OCI-M2 (cell line): Measurements from ENCODE around the gene CRACR2A.

Experiments
- DNase-seq: peaks from one replicate; lab custom pipeline; 2025; ENCODE audit not compliant: unreplicated experiment; lab: John Stamatoyannopoulos, UW

The CRACR2A gene

DNA sequence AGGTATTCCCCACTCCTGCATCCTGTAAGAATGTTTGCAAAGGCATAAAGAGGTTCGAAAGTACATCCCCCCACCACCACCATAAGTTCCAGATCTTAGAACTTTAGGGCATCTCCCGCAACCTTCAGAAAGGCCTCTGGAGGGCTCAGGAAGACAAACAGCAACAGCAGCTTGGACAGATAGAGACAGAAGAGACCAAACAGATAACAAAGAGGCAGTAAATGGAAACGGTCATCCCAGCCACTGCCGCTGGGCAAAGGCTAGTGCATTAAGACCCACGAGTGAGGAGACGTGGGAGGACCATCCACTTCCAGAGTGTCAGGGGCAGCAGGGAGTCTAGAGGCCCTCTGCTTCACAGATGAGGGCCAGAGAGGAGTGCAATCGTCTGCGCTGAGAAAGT lies 124.3 kb downstream of the CRACR2A start:
- no peak for DNase-seq

DNA sequence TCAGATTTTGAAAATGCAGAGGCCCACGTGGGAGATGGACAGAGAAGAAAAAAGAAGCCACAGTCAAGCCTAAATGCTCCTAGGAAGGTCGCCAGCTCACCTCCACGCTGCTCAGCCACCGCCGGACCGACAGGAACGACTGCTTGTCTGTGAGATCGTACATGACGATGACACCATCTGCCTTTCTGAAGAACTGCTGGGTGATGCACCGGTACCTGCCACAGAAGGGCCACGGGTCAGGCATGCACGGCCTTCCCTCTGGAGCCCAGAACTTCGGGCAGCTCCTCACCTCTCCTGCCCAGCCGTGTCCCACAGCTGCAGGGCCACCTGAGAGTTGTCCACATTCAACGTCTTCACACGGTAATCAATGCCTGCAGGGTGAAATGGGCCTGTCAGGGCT lies 125.6 kb downstream of the CRACR2A start:
- no peak for DNase-seq

DNA sequence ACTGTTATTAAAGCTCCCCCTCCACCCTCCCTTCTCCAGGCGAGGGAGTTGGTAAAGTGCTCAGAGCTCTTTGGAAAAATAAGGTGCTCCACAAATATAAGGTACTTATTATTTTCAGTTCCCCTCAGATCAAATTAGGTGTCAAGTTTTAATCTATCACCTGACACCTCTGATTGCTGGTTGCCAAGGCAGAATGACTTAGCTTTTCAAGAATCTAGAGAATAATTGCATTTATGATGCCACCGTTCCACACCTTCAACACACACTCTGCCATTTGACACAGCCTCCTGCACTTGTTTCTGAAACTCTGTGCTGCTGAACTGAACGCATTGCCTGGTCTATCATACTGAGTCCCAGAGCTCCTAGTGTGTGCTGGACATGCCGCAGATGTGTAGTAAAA lies 128.6 kb downstream of the CRACR2A start:
- no peak for DNase-seq

DNA sequence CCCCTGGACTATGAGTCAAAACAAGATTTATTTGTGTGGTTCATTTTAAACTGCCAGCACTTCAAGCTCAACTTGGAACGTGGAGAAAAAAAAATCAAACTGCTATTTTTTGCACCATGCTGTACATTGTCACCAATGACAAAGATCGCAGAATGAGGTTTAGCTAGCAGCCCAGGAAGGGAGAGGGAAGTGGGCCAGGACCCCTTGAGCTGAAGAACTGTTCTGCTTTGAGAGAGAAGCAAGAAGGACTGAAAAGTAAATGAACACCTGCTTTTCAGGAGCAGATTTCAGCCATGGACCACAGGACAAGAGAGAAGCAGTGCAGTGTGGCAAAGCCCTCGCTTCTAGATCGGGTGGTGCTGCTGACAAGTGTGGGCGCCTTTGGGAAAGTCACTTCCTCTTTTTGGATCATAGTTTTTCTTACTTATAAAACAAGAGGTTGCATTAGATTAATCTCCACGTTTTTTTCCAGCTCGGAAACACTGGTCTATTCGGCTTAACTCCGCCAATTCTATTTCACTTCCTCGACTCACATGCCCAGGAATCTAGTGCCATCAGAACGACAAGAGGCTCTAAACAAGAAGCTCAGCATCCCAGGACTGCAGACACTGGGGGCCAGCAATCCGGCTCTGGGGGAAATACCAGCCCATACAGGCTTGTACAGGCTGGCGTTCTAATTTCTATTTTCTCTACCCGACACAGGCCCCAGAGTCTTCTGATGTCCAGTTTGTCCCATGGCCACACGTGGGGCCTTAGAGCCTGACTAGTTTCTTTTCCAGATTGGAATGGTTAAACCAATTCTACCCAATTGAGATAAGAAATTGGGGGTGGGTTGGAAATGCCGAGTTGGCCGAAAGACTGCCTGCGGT lies 129.9 kb downstream of the CRACR2A start:
- no peak for DNase-seq

DNA sequence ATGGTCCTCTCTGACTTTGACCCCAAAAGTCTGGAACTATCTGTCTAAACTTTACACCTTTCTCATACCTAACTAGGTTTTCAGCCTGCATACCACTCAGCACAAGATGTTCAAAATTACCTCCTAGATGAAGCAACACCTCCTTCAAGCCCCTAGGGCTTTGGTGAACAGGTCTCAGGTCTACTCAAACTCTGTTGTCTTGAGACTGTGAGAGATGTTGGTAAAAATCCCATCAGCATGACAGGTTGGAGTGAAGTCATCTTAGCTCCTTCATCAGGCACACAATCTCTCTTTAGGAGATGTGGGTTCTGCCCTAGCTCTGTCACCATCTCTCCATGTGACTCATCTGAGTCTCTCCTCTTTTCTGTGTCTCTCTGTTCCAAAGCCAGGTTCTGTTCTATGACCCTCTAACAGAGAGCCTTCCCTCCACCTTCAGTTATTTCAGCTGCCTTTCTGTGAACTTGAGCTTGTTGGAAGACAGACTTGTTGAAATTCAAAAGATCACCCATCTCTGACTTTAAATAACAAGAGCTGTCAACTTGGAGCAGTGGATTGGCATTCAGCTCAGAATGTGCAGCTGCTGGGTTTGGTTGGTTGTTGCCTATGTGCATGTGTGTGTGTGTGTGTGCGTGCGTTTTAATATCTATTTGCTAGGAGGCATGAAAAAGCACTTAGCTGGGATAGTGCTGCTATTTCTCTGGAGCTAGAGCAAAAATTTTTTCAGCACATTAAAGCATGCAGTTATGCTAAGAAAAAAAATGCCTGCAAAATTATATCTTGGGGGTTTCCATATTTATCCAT lies 130.7 kb downstream of the CRACR2A start:
- DNase-seq = no peak

DNA sequence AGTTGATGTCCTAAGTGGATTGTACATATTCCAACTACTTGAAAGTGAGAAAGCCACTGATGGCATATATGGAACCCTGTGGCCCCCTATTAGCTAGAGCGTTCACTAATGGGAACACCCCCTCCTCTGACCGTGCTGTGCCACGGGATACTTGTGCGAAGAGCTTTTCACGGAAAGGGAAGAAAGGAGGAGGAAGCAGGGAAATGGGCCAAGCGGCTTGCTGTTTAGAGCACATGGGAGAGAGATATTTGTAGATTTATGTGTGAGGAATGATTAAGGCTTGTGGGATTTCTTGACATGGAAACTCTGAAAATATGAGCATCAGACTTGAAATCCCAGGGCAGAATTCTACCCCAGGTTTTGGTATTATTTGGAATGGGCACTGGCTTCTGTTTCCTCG lies 132.1 kb downstream of the CRACR2A start:
- DNase-seq = no peak

DNA sequence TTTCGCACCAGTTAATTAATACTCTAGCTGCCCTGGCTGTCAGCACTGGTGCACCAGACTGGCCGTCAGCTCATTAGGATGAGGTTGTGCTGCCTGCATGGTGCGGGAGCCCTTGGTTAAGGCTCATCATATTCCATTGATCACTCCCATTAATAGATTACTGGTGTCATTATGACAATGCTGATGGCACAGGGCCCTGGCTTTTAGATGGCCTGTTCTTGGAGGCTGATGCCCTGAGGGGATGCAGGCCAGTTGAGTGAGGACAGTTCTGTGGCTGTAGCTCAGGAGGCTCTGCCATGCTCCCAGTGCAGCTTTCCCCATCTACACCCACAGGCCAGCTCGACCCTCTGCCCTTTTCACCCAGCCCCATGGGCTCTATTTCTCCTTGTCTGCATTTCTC lies 135.3 kb downstream of the CRACR2A start:
- DNase-seq = no peak

DNA sequence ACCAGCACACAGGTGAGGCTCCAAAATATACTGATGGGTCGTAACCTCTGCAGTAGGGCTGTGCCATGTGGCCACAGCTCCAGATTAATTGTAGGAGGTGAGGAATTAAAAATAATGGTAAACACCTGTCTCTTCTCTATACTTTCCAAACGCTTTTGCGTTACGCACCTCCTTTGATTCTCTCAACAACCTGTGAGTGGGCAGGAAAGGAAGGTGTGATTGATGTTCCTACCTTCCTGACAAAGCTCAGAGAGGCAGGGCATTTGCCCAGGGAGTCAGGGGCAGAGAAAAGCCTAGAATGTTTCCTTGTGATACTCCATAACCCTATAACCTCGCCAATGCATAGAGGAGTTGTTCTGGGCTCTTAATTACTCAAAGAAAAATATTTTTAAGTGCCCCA lies 137.0 kb downstream of the CRACR2A start:
- DNase-seq = no peak

DNA sequence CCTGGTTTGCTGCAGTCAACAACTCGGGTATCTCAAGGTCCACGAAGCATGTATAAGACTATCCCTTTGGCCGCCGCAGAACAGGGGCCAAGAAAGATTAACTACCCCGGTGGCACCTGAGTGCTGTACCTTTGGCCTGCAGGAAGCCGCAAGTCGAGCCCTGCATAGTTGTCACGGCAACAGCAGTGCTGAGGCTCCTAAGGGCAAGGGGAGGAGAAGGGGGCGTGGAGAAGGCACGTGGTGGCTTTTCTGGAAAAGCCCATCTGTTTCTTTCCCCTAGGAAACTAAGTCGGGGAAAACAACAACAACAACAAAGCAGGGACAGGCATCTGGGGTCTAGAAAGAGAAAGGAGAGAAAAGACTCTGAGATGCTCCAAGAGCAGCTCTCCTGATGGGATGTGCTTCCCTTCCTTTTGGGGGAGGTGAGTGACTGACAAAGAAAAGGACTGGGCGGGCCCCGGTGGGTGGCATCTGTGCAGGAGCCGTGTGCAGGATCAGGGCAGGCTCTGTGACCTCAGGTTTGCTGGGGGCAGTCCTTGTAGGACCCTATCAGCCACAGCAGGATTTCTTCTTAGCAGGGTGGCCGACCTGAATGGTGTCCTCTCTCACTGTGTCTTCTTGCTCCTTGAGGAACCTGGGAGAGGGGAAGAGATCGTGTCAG lies 138.0 kb downstream of the CRACR2A start:
- DNase-seq = no peak

DNA sequence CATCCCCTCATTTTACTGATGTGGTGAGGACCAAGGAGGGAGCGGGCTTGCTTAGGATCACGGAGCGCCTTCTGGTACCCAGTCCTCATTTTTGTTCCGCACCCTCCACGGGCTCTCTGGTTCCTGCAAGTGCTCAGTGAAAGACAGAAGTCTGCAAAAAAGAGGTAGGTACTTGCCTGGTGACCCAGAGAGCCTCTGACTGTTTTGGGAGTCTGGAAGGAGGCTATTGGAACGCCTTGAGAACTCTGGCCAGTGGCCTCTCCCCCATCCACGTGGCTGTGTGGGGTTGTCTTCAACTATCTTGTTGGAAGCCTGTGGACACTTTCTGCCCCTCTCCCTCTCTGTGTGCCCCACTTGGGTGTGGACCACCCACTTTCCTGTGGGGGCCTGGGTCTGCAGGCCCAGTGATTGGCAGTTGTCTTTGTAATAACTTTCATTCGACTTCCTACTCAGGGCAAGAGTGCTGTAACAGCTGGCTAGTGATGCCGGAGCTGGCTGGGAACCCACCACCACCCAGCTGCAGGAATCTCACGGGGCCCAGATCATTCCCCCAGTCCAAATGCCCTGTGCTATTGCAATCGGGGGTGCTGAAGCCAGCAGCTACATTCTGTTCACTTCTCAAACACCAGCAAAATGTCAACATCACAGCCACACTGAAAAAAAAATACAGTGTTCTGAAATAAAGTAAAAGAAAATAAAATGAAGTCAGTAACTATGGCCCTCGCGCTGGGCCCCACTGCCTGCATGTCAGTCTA lies 139.1 kb downstream of the CRACR2A start:
- DNase-seq = no peak

DNA sequence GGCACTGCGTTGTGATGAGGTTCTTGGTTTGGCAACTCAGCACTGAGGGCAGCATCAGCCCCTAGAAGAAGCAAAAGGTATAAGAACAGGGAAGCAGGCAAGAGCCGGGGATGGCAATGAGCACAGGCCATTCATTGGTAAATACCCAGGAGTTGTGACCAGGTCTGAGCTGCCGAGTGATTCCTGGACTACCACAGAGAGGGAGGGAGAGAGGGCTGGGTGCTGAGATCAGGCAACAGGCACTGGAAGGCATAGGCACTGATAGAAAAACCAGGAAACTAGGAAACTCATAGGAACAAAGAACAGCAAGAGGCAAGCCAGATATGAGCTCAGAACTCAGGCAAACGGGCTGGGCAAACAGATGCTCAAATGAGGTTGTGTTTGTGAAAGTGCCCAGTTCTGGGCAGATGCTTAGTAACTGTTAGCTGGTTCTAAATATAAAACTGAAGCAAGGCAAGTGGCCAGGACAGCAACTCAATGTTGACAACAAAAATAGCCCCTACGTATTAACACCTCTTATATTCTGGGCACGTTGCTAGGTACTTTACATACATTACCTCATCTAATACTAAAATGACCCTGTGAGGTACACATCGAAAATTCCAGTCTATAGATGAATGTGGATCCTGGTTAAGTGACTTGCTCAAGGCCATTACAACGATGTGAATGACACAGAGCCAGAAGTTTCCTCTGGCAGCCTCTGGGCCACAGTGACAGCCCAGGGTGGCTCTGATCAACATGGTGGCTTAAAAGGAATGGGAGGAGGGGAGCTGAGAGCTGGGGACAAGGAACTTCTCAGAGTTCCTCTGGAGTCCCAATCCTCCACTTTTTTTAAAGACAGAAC lies 140.8 kb downstream of the CRACR2A start:
- no peak for DNase-seq

DNA sequence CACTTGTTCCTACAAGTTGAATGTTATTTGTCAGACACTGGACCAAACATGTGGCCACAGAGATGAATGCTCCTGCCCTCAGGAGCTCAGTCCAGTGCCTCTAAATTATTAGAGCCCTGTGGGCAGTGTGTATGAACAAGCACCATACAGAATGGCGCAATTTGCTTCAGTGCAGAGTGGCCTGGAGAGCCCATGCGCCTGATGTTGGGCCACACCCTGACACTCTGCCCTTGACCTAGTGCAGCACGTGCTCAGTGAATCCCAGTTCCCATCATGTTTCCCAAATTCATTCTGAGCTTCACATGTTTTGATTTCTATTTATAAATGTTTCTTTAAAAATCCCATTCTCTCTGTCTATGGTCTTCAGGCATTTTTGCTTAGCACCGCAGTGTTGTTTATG lies 145.1 kb downstream of the CRACR2A start:
- DNase-seq = no peak

DNA sequence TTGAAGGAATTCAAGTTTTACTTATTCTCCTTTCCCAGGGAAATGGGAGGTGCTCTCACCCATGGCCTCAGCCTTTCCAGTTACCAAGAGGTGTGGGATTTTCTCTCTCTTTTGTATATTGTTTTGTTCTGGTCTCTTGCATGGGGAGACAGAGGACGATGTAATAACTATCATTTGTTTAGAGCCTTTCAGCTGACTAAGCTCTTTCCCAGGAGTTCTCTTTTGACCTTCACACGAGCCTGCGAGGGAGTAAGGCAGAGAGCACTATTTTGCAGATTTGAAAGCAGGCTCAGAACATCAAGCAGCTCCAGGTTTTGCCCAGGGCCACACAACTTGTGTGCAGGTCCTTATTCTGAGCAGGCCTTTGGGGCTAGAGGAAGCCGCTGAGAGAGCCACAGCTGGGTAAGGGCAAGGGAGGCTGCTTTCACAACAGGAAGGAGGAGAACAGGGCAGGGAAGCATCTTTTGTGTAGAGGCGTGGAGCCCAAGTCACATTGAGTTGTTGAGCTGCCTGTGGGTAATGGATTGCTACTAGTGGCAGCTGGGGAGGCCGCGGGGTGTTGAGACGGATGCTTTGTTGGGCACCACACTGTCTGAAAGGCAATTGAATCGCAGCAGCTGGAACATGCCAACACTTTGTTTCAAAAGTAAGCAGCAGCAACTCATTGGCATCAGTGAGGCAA lies 145.7 kb downstream of the CRACR2A start:
- DNase-seq = no peak

DNA sequence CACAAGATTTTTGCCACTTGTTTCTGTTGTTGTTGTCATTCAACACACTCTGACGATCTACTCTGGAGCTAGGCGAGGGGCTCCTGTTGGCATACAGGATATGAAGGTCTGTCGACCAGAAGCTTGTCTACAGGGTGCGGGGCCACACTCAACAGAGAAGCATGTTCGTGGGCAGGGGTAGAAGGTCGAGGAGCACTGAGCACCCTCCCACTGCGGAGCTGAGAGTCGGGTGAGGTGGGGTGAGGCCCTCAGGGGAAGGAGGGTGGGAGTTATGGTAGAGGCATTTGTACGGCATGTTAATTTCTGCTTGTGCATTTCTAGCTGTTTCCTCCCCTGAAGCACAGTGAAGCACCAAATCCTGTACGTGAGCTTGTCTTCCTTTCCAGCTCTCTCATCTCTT lies 146.8 kb downstream of the CRACR2A start:
- DNase-seq = no peak

DNA sequence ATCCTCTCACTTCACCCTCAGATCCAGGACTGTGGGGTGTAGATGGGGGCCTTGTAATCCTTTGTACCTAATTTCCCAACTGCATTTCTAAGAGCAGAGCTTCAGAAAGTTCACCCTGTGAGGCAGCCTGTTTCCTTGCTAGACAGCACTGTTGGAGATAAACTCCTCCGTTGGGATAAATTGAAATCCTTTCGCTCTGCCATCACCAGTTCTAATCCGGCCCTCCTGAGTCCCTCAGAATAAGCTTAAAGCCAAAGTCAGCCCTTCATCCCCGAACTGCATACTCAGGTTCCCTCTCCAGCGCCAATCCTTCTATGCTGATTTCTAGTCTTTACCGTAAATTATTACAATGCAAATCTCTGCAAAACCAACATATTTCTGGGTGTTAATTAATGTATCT lies 147.2 kb downstream of the CRACR2A start:
- no peak for DNase-seq

DNA sequence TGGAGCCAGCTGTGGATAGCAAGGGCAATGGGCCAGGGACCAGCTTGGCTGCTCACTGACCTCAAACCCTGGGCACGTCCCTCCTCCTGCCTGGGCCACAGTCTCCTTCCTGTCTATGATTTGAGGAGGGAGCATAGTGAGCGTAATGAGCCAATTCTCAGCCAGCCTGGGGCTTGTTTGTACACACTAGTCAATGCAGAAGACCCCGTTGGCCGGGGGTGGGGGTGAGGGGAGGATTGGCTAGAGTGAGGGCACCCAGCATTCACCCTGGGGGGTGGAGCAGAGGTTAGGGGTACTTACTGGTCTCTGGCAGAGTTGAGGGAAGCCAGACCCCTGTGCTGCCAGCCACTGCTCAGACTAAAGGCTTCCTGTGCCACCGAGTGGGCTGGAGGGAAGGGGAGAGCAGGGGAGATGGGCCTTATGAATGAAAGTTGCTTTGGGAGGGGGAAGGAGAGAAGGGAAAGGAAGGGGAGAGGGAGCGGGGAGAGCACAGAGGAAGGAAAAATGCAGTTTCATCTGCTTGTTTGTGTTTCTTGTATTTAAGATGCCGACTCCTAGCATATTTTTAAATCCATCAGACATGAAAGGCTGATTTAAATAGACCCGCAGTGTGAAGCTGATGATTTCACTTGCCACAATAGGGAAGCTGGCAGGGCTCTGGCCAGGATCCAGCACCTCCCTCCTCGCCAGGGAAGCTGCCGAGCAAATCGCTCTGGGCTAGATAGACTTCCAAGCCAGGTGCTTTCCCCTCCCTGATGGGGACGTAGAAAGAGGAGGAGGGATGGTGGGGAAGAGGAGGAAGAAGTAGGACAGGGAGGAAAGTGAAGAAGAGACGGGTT lies 147.9 kb downstream of the CRACR2A start:
- no peak for DNase-seq

DNA sequence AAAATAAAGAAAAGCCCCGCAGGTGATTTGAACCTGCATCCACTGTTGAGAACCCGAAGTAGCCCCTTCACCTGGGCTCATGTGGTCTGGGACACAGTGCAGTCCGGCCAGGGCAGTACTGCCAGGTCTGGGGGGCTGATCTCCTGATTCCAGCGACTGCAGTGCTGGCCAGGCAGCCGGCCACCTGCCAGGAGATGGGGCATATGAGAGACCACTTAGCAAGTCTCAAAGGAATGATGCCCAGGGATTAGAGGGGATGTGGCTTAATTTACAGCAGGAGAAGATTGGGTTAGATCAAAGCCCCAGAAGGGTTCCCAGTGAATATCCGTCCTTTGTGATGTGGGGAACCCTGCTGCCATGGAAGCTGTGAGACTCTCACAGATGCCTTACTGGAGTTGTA lies 148.6 kb downstream of the CRACR2A start:
- no peak for DNase-seq

DNA sequence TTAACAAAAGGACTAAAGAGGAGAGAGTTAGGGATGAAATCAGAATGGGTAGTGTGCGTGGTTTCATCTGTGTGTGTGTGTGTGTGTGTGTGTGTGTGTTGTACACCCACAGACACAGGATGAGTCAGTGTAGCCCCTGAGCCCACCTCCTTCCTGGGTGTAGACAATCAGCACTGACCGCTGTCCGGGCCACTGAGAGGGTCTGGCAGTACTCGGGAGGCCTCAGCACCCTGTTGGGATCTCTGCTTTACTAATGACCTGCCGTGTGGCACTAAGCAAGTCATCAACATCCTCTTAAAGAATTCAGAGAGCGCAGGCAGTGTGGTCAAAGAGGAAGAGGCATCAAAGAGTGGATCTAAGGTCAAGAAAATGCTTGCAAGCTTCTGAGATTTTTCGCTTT lies 149.3 kb downstream of the CRACR2A start:
- DNase-seq = no peak

DNA sequence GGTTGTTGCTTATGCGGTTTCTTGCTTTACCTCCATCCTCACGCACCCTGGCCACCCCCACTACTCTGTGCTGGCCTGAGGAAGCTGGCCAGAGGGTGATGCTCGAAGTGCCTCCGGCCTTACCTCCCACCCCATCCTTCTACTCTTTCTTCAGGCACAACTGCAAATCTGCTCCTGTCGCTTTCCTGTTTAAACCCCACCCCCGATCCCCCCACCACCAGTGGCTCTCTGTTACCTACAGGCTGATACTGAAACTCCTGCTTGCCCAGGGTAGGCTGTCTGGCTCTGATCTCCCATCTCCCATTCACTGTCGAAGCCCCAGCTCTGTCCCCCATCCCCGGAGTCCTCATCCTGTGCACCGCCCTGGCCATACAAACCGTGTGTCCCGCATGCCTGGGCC lies 150.4 kb downstream of the CRACR2A start:
- no peak for DNase-seq
